OCI-LY7 (cell line): ENCODE measurements around the gene OXCT2. TPM values are rescaled to one million over a fixed set of nuclear protein-coding genes. Genes with fewer than 3 reads are reported as not detected.
"Not testable (repeated sequence)": the region's sequence is repeated elsewhere in the genome, so short reads cannot be mapped to it uniquely, and the experiment has no call there.

ENCODE experiments used
- BruUV-seq: library from RNA; stranded (reverse); fragments of 400-500 nt; replicated peaks from 2 replicates; lab custom pipeline; 2021; lab: Mats Ljungman, UMichigan
- CTCF ChIA-PET: fragments of 300-600 bp; sonication (Branson Sonifier 250); formaldehyde crosslinking; loops from one replicate; lab custom pipeline; 2022; ENCODE audit warnings: antibody characterized with exemption; ENCODE audit not compliant: unreplicated experiment; lab: Charles Lee
- POLR2A ChIA-PET: fragments of 300-600 bp; sonication (Branson Sonifier 250); formaldehyde crosslinking; loops from one replicate; lab custom pipeline; 2022; ENCODE audit warnings: antibody characterized with exemption; lab: Charles Lee
- DNase-seq: peaks from one replicate; pipeline ENCODE4 v3.0.0-alpha.2; 2015; ENCODE audit warnings: low spot score
- H2AFZ ChIP-seq: fragments of 200-600 bp; sonication (generic), shearing (Covaris generic); 2 replicates; pipeline ENCODE4 v1.6.1; 2014; ENCODE audit warnings: mild to moderate bottlenecking, antibody characterized with exemption, low read length, moderate library complexity
- H3K27ac ChIP-seq: fragments of 200-600 bp; sonication (generic); 2 replicates; pipeline ENCODE4 v1.5.1; 2014; ENCODE audit warnings: mixed run types, low read depth, mild to moderate bottlenecking, moderate library complexity, low read length, inconsistent platforms; ENCODE audit not compliant: poor library complexity, severe bottlenecking
- H3K36me3 ChIP-seq: fragments of 200-600 bp; sonication (generic); 2 replicates; pipeline ENCODE4 v1.6.1; 2014; ENCODE audit warnings: mild to moderate bottlenecking, antibody characterized with exemption, low read length, moderate library complexity, mixed read lengths; ENCODE audit not compliant: insufficient read depth
- H3K4me1 ChIP-seq: fragments of 200-600 bp; sonication (generic); 2 replicates; pipeline ENCODE4 v1.5.1; 2014; ENCODE audit warnings: mild to moderate bottlenecking, low read length; ENCODE audit not compliant: insufficient read depth, poor library complexity, severe bottlenecking
- H3K4me2 ChIP-seq: fragments of 200-600 bp; sonication (generic); 2 replicates; pipeline ENCODE4 v1.6.1; 2014; ENCODE audit warnings: mild to moderate bottlenecking, low read length
- H3K4me3 ChIP-seq: fragments of 200-600 bp; sonication (generic); 2 replicates; pipeline ENCODE4 v1.5.1; 2014; ENCODE audit warnings: mild to moderate bottlenecking, low read depth, low read length; ENCODE audit not compliant: poor library complexity, severe bottlenecking
- H3K79me2 ChIP-seq: fragments of 200-600 bp; sonication (generic); 2 replicates; pipeline ENCODE4 v1.6.1; 2016; ENCODE audit warnings: low read depth, mild to moderate bottlenecking, low read length, moderate library complexity, mixed read lengths; ENCODE audit not compliant: insufficient read depth
- H3K9me2 ChIP-seq: fragments of 200-600 bp; sonication (generic); 2 replicates; pipeline ENCODE4 v1.6.1; 2016; ENCODE audit warnings: mild to moderate bottlenecking, low read length, mixed read lengths; ENCODE audit not compliant: insufficient read depth
- H3K9me3 ChIP-seq: fragments of 200-600 bp; sonication (generic); 2 replicates; pipeline ENCODE4 v1.6.1; 2014; ENCODE audit warnings: mild to moderate bottlenecking, mixed run types, low read length, mixed read lengths
- H4K20me1 ChIP-seq: fragments of 200-600 bp; sonication (generic); 2 replicates; pipeline ENCODE4 v1.6.1; 2014; ENCODE audit warnings: mild to moderate bottlenecking, antibody characterized with exemption, low read length, moderate library complexity, mixed read lengths; ENCODE audit not compliant: insufficient read depth
- CTCF ChIP-seq: fragments of 200-600 bp; sonication (generic); conservative IDR thresholded peaks from 2 replicates; pipeline ENCODE4 v1.5.1; 2014; ENCODE audit warnings: mild to moderate bottlenecking, antibody characterized with exemption, low read length, moderate library complexity, mixed read lengths
- EZH2phosphoT487 ChIP-seq: fragments of 200-600 bp; sonication (generic); IDR thresholded peaks from 2 replicates; pipeline ENCODE4 v1.6.1; 2018; ENCODE audit warnings: low read depth, borderline replicate concordance, mild to moderate bottlenecking, mixed run types, antibody characterized with exemption, low read length, moderate library complexity, mixed read lengths
- intact Hi-C: fragments of 100-400 bp; cut with micrococcal nuclease; formaldehyde crosslinking; loops from one replicate; pipeline ENCODE4 v1.10.0; 2022; ENCODE audit not compliant: unreplicated experiment
- total RNA-seq, 2 experiments: library from RNA; depleted of rRNA in 1 of 2; stranded (reverse); fragments of >200 nt in 1 of 2; shearing (Covaris generic) in 1 of 2; gene quantifications; 2 replicates each; pipeline ENCODE4 v1.2.3, GENCODE V29; 2014 to 2022

The OXCT2 gene
- total RNA-seq, 2 experiments from 2014 or later: 0.17 to 0.79 TPM

GRCh38 chr1:39776886-39777285 lies 5.7 kb upstream of the OXCT2 start:
- H3K27ac ChIP-seq: no peak overlapping the region
- peaks cover 12% of the 10 kb centered on the region for H3K4me1 ChIP-seq
- BruUV-seq: no TSS peak
- H3K4me3 ChIP-seq: no peak overlapping the region
- CTCF ChIA-PET: no interaction called here
- no peak for DNase-seq
- no peak for TF ChIP-seq EZH2phosphoT487
- TF ChIP-seq CTCF: no peak
- no peak overlapping the region for H3K4me2 ChIP-seq
- H3K79me2 ChIP-seq: no peaks in the 10 kb centered on the region
- POLR2A ChIA-PET: no interaction called here
- no peaks in the 10 kb centered on the region for H4K20me1 ChIP-seq
- no peaks in the 10 kb centered on the region for H3K9me3 ChIP-seq
- H3K9me2 ChIP-seq: no peaks in the 10 kb centered on the region
- no peak overlapping the region for H2AFZ ChIP-seq
- no peaks in the 10 kb centered on the region for H3K36me3 ChIP-seq
- intact Hi-C loops: no loop called here

GRCh38 chr1:39776400-39776713 lies 5.2 kb upstream of the OXCT2 start:
- H3K79me2 ChIP-seq: no peaks in the 10 kb centered on the region
- peak; percentile 9 for DNase-seq
- no peak overlapping the region for H3K4me3 ChIP-seq
- H3K9me2 ChIP-seq: no peaks in the 10 kb centered on the region
- ChIA-PET POLR2A (no interaction called here), CTCF (no interaction called here)
- no peaks in the 10 kb centered on the region for H3K9me3 ChIP-seq
- BruUV-seq: no TSS peak
- no peaks in the 10 kb centered on the region for H4K20me1 ChIP-seq
- intact Hi-C loops: no loop called here
- no peak overlapping the region for H2AFZ ChIP-seq
- no peaks in the 10 kb centered on the region for H3K36me3 ChIP-seq
- TF ChIP-seq EZH2phosphoT487: no peak
- TF ChIP-seq CTCF: no peak
- no peak overlapping the region for H3K4me2 ChIP-seq
- no peak overlapping the region for H3K27ac ChIP-seq
- peaks cover 12% of the 10 kb centered on the region for H3K4me1 ChIP-seq

- CTCF ChIA-PET, BruUV-seq, H4K20me1 ChIP-seq, H3K79me2 ChIP-seq, H2AFZ ChIP-seq, DNase-seq, H3K9me3 ChIP-seq, H3K4me2 ChIP-seq, POLR2A ChIA-PET, intact Hi-C loops, H3K9me2 ChIP-seq, H3K4me3 ChIP-seq, H3K36me3 ChIP-seq, H3K27ac ChIP-seq: not testable (repeated sequence)
- H3K4me1 ChIP-seq: peaks cover 12% of the 10 kb centered on the region
These were observed 4.7 kb upstream of the OXCT2 start for GRCh38 chr1:39775676-39776399.

GRCh38 chr1:39775141-39775540 lies 4.0 kb upstream of the OXCT2 start:
- CTCF ChIA-PET, H3K4me3 ChIP-seq, POLR2A ChIA-PET, BruUV-seq, H3K9me2 ChIP-seq, H3K36me3 ChIP-seq, H3K4me2 ChIP-seq, H2AFZ ChIP-seq, intact Hi-C loops, DNase-seq, H3K27ac ChIP-seq, H3K79me2 ChIP-seq, H4K20me1 ChIP-seq, H3K9me3 ChIP-seq: not testable (repeated sequence)
- peaks cover 12% of the 10 kb centered on the region for H3K4me1 ChIP-seq

GRCh38 chr1:39773369-39773979 lies 2.3 kb upstream of the OXCT2 start:
- H3K4me2 ChIP-seq, H2AFZ ChIP-seq, POLR2A ChIA-PET, DNase-seq, BruUV-seq, intact Hi-C loops, H3K9me3 ChIP-seq, H3K27ac ChIP-seq, H3K36me3 ChIP-seq, H3K4me3 ChIP-seq, CTCF ChIA-PET, H3K79me2 ChIP-seq, H3K9me2 ChIP-seq, H4K20me1 ChIP-seq: not testable (repeated sequence)
- H3K4me1 ChIP-seq: peaks cover 12% of the 10 kb centered on the region
